HG02943 (cell line): ENCODE measurements around the gene SNRNP48.

ENCODE experiments used
- ATAC-seq: cut with Tn5 transposase; IDR thresholded peaks from one replicate; pipeline ENCODE4 v1.9.1; 2021; ENCODE audit warnings: mild to moderate bottlenecking, low read depth, moderate library complexity; ENCODE audit not compliant: unreplicated experiment

The SNRNP48 gene

DNA sequence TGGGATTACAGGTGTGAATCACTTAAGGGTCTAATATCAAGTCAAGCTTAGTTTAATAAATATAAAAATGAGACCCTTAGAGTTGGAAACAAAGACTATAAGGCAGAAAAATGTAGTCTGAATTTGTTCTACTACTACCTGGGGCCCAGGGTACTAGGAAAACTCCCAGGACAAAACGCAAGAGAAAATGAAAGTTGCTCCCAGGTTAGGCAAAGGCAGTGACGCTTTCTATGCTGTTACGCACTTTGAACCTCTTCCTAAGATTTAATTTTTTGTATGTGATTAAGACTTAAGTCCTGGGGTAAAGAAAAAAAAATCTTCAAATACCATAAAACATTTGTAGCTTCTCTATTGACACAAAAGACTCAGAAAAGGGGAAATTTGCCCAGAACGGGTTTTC, 31.2 kb upstream of the SNRNP48 start:
- no peak for ATAC-seq

DNA sequence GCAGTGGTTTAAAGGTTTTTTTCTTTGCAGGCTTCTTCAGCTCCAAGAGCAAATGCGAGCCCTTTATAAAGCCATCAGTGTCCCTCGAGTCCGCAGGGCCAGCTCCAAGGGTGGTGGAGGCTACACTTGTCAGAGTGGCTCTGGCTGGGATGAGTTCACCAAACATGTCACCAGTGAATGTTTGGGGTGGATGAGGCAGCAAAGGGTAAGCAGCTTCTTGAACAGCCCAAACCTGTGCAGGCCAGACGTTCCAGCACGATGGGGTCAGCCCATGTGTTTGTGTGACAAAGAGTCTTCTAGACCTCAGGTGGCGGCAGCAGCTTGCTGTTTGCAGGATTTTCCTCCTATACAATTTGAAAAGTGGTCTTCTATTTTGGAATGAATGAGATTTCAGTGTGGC, 30.8 kb upstream of the SNRNP48 start:
- no peak for ATAC-seq

DNA sequence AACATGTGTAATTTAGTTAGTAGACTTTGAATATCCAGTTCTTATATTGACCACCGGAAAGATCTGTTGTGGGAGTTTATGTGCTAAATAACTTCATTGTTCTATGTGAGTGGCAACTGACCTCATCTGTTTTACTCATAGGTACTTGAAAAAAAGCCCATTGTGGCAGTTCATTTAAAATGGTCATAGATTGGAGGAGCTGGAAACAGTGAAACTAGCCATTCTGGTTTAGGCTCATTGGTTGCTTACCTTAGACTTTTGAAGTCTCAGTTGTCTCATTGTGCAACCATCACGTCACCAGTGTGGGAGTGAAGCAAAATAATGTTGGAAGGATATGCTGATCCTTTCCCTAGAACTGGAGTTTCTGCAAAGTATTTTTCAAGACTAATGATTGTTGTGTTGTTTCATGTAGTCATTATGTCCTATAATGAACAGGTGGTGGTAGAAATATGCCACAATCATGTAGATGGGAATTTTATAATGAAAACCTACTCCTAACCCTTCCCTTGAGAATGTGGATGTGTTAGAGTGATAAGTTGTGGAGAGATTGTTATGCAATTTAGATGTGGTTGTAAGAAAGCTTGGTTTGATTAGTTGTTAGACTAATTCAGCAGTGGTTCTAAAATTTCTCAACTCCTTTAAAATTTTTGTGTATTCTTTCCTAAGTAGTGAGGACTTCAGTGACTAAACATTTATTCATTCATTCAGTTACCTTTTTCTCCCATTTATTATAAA, 30.2 kb upstream of the SNRNP48 start:
- no peak for ATAC-seq

DNA sequence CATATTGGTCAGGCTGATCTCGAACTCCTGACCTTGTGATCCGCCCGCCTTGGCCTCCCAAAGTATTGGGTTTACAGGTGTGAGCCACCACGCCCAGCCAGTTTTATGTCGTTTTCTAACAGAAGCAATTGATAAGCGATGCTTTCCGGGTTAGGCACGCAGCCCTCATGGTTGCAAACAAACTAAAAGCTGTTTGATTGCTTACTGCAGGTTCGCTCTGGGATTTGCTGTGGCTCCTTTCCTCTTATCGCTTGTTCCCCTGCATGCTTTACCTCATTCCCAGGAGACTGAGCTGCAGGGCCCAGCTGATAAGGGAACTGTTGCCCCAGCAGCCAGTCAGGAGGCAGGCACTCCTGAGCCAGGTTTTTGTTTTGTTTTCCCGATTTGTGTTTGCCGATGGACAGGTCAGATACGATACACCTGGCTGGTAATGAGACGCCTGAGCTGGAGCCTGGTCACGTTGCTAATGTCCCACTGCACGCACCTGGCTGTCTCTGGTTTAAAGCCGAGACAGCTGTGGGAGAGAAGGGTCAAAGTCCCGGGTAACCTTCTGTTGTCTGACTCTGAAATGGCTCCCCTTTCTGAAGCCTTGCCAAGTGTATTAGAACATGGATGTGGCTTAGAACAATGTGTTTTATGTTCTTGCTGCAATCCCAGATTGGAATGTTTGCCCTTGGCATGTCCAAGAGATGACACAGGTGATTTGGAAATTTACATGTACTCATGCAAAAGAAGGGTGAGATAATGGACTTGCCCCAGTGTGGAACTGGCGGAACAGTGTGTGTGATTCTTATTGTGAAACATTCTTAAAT, 28.6 kb upstream of the SNRNP48 start:
- no peak for ATAC-seq

DNA sequence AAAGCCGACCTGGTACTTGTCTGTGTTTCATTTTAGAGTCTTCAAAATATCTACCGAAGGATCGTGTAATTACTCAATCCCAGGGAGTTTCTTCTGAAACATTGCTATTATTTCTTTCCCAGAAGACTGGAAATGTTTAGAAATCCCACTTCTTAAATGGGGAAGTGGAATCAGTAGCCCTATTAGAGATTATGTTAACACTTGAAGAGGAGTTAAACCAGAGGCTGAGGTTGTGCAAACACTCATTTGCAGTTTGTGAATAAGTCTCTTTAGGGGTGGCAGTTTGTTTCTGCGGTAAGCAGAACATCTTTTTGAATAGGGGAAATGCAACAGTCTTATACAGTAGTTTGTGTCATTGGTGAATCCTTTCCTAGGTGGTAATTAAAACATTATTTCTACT, 27.2 kb upstream of the SNRNP48 start:
- ATAC-seq: no peak

DNA sequence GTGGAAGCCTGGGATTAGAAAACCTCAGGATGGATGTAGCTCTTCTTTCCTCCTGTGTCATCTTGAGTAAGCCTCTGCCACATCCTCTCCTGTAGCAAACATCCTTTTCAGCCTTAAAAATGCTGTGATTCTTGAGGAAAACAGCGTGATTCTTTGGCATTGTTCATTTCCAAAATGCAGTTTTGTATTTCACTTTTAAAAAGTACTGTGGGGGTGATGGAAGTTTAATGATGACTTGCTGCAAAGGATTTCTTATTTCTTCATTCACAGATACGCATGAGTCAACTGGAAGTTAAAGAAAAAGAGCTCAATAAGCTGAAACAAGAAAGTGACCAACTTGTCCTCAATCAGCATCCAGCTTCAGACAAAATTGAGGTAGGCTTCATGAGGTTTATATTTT, 23.9 kb upstream of the SNRNP48 start:
- no peak for ATAC-seq

DNA sequence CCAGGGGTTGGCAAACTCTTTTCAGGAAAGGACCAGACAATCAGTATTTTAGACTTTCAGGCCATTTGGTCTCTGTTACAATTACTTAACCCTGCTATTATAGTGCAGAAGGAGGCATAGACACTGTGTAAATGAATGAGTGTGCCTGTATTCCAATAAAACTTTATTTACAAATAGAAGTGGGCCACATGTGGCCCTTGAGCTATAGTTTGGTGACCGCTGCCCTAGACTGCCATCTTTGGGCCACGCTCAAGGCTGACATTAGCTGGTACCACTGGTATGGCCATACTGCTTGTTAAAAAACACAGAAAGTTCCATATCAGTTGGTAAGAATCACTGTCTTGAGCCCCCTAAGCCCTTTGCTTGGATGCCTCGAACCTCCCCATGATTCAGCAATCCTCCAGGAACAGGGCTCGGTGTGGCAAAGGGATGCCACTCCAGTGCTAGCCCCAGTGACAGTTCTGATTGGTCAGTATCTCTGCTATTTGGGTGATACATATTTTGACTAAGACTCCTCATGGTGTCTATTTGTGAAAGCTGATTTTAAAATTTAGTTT, 23.3 kb upstream of the SNRNP48 start:
- no peak for ATAC-seq

DNA sequence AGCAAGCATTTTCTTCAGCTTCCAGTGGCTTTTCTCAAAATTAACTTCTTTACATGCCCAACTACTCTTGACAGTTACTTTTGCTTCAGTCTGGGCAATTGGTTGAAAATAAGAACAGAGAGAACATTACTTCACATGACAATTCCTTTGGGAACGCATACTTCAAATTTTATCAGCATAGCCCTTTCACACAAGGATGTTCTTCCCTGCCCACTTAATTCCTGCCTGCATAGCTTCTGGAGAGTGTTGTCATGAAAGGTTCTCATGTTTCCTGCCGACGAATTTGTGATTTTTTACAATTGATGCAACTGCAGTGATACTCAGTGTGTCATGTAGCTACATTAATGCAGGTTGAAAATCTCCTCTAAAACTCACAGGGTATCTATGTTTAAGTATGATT, 22.0 kb upstream of the SNRNP48 start:
- ATAC-seq: no peak

DNA sequence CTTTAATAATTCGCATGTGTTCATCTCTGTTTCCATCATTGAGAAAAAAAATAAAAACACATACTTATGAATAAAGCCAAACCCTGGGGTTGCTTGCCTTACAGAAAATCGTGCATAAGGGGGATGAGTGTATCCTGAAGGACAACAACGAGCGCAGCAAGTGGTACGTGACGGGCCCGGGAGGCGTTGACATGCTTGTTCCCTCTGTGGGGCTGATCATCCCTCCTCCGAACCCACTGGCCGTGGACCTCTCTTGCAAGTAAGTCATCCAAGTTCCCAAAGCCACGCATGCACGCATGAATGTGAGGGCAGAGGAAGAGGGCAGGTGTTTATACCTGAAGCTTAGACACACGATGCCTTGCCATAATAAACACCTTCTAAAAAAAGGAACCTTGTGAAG, 20.9 kb upstream of the SNRNP48 start:
- no peak for ATAC-seq

DNA sequence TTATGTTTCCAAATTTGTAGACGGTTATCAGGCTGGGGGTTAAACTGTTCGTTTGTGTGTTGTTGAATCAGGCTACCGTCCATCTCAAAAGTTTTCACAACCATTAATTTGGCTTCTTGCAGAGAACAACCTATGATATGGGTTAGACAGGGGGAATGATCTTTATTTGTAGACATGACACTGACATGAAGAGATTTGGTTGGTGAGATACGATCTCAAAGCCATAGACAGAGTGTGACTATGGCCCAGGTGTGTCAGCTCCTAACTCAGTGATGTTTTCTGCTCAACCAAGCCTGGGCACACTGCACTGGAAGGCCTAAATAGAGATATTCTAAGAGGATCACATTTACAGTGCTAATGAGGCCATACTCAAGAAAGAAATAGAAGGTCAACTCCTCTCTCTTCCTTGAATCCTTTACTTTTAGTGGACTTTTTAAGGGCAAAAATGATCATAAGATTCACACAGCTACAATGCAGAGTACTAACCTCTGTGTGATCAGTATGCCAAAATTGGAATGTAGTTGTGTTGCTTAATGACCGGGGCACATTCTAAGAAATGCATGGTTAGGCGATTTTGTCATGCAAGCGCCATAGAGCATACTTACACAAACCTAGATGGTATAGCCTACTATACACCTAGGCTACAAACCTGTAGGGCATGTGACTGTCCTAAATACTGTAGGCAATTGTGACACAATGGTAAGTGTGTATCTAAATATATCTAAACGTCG, 17.6 kb upstream of the SNRNP48 start:
- no peak for ATAC-seq

DNA sequence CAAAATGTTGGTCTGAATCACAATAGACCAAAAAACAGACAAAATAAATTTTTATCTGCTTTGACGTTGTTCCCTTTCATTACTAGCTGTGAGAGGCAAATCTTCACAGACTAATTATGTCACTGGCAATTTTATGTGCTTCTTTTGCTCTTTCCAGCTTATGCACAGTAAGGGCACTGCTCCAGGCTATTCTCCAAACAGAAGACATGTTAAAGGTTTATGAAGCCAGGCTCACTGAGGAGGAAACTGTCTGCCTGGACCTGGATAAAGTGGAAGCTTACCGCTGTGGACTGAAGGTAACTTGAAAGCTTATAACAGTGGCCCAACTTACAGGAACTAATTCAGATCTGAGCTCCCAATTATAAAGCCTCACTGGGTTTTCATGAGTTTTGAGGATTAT, 15.5 kb upstream of the SNRNP48 start:
- ATAC-seq: no peak

DNA sequence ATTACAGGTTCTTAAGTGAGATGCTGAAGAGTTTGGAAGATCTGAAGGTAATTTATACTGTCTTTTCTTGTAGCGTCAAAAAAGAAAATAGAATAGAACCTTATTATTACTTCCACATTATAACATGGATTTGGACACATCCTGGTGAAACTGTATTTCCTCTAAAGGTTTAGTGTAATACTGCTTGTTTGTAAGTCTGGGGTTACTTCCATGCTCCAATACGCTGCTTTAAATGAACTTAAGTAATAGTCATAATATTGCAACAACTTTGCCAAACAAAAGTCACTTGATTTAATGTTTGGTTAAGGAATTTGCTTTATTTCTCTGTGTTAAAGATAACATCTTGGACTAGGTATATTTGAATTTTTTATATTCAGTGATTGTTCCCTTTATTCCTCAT, 11.5 kb upstream of the SNRNP48 start:
- no peak for ATAC-seq

DNA sequence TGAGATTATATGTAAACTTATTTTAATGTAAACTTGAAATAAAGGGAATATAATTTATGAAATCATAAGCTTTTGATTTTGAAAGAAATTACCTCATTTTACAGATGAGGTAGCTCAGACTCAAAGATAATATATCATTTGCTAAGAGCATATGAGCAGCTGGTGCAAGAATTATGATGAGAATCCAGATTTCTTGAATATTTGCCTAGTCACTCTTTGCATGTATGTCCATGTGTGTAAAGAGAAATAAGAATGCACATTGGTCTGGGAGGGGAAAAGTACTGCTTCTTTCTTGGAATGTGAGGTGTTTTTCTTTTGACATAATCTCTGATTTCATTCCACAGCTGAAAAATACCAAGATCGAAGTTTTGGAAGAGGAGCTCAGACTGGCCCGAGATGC, 11.1 kb upstream of the SNRNP48 start:
- no peak for ATAC-seq

DNA sequence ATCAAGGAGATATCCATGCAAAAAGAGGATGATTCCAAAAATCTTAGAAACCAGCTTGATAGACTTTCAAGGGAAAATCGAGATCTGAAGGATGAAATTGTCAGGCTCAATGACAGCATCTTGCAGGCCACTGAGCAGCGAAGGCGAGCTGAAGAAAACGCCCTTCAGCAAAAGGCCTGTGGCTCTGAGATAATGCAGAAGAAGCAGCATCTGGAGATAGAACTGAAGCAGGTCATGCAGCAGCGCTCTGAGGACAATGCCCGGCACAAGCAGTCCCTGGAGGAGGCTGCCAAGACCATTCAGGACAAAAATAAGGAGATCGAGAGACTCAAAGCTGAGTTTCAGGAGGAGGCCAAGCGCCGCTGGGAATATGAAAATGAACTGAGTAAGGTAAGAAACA, 10.1 kb upstream of the SNRNP48 start:
- ATAC-seq: no peak

DNA sequence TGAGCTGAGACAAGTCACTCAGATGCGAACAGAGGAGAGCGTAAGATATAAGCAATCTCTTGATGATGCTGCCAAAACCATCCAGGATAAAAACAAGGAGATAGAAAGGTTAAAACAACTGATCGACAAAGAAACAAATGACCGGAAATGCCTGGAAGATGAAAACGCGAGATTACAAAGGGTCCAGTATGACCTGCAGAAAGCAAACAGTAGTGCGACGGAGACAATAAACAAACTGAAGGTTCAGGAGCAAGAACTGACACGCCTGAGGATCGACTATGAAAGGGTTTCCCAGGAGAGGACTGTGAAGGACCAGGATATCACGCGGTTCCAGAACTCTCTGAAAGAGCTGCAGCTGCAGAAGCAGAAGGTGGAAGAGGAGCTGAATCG, 9.5 kb upstream of the SNRNP48 start:
- ATAC-seq: no peak

DNA sequence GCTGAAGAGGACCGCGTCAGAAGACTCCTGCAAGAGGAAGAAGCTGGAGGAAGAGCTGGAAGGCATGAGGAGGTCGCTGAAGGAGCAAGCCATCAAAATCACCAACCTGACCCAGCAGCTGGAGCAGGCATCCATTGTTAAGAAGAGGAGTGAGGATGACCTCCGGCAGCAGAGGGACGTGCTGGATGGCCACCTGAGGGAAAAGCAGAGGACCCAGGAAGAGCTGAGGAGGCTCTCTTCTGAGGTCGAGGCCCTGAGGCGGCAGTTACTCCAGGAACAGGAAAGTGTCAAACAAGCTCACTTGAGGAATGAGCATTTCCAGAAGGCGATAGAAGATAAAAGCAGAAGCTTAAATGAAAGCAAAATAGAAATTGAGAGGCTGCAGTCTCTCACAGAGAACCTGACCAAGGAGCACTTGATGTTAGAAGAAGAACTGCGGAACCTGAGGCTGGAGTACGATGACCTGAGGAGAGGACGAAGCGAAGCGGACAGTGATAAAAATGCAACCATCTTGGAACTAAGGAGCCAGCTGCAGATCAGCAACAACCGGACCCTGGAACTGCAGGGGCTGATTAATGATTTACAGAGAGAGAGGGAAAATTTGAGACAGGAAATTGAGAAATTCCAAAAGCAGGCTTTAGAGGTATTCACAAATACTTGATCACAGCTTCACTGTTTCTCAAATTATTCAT, 8.9 kb upstream of the SNRNP48 start:
- ATAC-seq: no peak

DNA sequence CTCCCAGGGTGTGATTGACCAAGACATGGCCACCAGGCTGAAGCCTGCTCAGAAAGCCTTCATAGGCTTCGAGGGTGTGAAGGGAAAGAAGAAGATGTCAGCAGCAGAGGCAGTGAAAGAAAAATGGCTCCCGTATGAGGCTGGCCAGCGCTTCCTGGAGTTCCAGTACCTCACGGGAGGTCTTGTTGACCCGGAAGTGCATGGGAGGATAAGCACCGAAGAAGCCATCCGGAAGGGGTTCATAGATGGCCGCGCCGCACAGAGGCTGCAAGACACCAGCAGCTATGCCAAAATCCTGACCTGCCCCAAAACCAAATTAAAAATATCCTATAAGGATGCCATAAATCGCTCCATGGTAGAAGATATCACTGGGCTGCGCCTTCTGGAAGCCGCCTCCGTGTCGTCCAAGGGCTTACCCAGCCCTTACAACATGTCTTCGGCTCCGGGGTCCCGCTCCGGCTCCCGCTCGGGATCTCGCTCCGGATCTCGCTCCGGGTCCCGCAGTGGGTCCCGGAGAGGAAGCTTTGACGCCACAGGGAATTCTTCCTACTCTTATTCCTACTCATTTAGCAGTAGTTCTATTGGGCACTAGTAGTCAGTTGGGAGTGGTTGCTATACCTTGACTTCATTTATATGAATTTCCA, 4.6 kb upstream of the SNRNP48 start:
- no peak for ATAC-seq

DNA sequence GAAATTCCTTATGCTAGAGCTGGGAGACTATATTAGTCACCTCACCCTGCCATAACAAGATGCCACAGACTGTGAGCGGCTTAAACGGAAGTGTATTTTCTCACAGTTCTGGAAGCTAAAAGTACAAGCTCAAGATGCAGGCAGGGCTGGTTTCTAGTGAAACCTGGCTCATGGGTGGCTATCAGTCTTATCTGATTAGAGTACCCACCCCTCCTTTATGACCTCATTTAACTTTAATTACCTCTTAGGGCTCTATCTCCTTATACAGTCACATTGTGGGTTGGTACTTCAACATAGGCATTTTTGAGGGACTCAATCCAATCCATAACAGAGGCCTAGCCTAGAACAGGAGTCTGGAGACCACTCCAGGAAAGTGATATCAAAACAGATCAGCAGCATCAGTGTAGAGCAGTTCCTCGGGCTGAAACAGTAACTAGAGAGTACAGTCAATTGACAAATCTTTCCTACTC, 2.3 kb upstream of the SNRNP48 start:
- no peak for ATAC-seq

DNA sequence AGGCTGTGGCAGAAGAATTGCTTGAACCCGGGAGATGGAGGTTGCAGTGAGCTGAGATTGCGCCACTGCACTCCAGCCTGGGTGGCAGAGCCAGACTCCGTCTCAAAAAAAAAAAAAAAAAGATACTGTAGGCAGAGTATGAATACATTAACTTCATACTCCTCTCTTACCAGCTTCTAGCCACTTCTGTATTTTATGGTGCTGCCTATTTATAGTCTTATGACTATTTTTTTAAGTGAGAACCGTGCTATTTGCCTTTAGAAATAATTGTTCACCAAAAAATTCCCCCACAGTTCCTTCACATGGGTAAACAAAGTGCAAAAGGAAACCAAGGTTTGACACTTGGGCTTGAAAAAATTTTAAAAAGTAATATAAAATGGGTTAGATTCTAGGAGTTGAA, 1.5 kb upstream of the SNRNP48 start:
- no peak for ATAC-seq

DNA sequence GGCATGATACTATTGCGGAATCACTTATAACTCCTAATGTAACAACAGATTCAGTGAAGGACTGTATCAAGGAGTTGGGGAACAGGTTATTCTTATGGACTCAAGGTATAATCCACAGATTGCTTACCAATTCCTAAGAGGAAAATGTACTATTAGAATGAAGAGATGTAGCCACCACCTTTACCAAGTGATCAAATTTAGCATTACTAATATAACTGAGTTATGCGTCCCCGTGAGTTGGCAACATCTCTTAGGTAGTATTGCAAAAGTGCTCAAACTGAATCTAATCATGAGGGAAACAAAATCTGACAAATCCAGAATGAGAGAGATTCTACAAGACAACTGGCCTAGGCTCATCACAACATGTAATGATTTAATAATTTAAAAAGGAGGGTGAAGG, 777 bp upstream of the SNRNP48 start:
- ATAC-seq: no peak
